HT1080 (cell line): ENCODE data around the gene AGPAT3. TPM values are rescaled to one million over a fixed set of nuclear protein-coding genes. Genes with fewer than 3 reads are reported as not detected.
"Not testable (repeated sequence)": the region's sequence is repeated elsewhere in the genome, so short reads cannot be mapped to it uniquely, and the experiment has no call there.

Source experiments
- DNase-seq: peaks from one replicate; pipeline ENCODE4 v3.0.0-alpha.2; 2015; ENCODE audit warnings: low read depth
- total RNA-seq: library from RNA; depleted of rRNA; stranded (reverse); fragments of >200 nt; shearing (Covaris generic); gene quantifications from 2 replicates; pipeline ENCODE4 v1.2.3, GENCODE V29; 2014

AGPAT3 gene
- total RNA-seq, 1 experiment from 2014 or later, result 60.2 TPM

DNA sequence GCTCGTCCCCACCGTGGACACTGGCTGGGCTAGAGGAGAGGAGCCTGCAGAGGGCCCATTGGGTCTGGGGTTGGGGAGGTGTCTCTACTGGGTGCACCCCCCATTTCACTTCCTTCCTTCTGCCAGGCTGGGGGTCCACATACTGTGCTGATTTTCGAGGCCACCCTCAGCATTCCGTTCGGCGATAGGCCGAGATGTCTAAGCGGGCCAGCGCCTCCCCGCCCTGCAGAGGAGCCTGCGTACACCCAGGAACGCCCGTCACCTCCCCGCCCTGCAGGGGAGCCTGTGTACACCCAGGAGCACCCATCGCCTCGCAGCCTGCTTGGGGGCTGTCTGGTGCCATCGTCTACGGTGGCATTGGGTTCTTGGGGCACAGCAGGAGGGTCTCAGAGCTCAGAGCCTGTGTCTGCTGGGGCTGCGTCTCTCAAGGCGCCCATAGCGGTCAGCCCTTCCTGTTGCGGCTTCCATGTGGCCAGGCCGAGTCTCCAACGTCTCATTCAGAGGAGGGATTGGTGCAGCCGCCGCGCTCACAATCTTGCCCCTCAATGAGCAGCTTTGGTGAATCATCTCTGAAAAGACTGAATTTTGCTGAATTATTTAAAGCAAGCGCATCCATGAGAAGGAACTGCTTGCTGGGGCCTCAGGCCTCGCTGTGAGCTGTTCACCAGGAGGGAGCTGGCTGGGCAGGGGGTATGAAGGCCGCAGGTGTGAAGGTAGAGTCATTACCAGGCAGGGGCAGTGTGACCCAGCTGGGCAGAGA is 30.7 kb upstream of the AGPAT3 start:
- DNase-seq, result no peak

DNA sequence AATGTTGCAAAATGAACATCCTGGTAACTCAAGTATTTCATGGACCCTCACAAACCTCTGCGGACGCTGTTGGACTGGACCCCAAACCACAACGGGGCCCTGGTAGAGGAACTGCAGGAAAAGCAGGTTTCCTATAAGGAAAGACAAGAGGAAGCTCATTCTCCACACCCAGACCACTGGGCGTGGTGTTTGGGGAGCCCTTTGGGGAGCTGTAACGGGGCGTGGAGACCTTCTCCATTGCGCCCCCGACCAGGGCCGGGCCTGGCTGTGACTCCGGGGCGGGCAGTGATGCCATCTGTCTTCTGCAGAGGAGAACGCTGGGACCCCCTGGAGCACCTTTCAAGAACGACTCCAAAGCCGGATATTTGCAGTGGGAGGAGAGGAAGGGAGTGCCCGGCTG is 30.0 kb upstream of the AGPAT3 start:
- DNase-seq, result no peak

DNA sequence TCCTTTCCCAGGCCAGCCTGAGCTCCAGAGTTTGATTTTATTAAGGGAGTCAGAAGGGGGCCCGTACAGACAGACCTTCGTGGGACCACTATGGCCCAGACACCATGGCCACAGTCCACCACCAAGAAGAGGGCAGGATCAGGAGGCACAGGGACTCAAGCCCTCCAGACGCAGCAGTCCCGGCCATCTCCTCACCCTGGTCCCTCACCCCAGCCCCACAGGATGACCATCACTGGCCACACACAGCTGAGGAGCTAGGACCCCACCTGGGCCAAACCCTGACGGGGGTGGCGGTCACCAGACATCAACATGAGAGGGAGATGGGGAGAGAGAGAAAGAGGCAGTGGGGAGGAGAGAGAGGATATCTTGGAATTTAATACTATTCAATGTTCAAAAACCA is 29.2 kb upstream of the AGPAT3 start:
- no peak for DNase-seq

DNA sequence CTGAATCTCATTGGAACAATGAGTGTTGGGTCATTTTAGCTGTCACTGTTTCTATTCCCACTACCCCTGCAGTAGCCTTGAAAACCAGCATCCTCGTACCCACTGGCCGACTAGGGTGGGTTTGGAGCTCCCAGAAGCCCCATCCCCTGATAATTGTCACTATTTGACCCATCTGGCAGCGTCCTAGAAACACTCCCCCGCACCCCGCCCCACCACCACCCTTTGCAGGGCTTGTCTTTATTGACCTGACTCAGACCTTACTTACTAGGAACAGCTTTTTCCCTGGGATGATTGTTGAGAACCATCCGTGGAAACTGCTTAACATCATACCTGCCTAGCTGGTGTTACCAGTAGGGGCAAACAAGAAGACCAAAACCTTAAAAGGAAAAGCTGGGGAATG is 28.4 kb upstream of the AGPAT3 start:
- DNase-seq, result no peak

DNA sequence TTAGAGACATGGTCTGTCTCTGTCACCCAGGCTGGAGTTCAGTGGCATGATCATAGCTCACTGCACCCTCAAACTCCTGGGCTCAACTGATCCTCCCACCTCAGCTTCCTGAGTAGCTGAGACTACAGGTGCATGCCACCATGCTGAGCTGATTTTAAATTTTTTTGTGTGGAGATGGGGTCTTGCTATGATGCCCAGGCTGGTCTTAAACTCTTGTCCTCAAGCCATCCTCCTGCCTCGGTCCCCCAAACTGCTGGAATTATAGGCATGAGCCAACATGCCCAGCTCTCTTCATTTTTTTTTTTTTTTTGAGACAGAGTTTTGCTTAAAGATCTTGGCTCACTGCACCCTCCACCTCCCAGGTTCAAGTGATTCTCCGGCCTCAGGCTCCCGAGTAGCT is 24.8 kb upstream of the AGPAT3 start:
- no peak for DNase-seq

DNA sequence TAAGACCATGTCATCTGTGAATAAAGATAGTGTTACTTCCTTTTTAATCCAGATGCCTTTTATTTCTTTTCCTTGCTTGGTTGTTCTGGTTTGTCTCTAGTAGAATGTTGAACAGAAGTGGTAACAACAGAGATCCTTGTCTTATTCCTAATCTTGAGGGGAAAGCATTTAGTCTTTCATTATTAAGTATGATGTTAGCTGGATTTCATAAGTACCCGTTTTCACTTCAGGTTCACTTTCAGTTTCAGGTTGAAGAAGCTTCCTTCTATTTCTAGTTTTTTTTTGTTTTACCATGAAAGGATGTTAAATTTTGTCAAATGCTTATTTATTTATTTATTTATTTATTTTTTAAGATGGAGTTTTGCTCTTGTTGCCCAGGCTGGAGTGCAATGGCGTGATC is 22.3 kb upstream of the AGPAT3 start:
- DNase-seq, result no peak

DNA sequence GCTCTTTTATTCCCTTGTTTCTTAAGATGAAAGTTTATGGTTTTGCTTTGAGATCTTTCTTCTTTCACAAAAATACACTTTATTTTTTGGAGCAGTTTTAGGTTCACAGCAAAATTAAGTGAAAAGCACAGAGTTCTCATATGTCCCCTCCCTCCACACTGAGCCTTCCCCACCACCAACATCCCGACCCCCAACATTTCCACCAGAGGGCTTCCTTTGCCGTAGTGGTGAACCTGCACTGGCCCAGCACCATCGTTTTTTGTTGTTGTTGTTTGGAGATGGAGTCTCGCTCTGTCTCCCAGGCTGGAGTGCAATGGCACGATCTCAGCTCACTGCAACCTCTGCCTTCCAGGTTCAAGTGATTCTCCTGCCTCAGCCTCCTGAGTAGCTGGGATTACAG is 20.1 kb upstream of the AGPAT3 start:
- not testable (repeated sequence) for DNase-seq

DNA sequence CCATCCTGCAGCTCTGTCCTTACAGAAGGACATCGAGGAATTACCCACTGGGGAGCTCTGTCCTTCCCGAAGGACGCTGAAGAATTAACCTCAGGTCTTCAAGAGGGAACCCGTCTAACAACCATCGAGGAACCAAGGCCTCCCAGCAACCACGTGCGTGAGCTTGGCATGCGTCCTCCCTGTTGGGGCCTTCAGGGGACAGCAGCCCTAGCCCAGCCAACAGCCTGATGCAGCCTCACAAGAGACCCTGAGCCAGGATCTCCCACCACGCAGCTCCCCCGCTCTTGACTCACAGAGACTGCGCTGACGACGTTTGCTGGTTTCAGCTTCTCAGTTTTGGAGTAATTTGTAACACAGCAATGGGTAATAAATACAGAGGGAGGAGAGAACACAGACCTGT is 19.6 kb upstream of the AGPAT3 start:
- no peak for DNase-seq

DNA sequence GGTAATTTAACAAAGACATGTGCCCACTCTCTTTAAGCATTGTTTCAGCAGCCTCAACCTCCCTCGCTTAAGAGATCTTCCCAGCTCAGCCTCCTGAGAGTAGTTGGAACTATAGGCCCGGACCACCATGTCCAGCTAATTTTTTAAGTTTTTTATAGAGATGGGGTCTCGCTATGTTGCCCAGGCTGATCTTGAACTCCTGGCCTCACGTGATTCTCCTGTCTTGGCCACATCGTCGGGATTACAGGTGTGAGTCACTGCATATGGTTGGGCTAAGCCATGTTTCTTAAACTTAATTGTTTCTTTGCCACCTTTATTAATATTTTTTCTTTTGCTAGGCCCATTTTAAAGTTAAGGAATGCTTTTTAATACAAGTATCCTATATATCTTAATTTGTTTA is 18.6 kb upstream of the AGPAT3 start:
- DNase-seq, result no peak

DNA sequence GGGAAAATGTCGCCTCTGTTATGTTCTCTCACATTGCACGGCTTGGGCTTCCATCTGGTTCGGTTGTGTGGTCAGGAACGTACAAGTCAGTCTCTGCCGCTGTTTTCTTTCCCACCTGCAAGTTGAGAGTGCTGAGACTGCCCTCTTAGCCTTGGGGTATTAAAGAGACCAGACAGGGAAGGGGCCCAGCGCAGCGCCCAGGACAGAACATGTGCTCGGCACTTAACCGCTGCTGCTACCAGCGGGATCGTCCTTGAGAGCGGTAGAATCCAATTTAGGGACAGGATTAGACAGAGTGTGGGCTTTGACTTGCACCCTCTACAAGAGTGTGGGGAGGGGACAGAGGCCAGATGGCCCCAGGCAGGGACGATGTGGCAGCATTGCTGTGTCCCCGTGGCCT is 17.7 kb upstream of the AGPAT3 start:
- no peak for DNase-seq

DNA sequence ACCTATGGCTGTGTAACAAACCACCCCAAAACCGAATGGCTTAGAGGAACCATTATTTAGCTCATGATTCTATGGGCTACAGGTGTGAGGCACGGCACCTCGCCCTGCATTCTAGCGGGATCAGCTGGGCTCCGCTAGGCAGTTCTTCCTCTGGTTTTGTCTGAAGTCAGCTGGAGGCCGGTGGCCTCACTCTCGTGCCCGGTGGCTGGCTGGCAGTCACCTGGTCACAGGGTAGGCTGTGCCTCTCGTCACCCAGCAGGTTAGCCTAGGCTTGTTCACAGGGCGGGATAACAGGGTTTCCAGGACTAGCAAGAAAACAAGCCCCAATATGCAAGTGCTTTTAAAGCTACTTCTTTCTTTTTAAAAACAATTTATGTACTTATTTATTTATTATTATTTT is 16.3 kb upstream of the AGPAT3 start:
- DNase-seq, result no peak

DNA sequence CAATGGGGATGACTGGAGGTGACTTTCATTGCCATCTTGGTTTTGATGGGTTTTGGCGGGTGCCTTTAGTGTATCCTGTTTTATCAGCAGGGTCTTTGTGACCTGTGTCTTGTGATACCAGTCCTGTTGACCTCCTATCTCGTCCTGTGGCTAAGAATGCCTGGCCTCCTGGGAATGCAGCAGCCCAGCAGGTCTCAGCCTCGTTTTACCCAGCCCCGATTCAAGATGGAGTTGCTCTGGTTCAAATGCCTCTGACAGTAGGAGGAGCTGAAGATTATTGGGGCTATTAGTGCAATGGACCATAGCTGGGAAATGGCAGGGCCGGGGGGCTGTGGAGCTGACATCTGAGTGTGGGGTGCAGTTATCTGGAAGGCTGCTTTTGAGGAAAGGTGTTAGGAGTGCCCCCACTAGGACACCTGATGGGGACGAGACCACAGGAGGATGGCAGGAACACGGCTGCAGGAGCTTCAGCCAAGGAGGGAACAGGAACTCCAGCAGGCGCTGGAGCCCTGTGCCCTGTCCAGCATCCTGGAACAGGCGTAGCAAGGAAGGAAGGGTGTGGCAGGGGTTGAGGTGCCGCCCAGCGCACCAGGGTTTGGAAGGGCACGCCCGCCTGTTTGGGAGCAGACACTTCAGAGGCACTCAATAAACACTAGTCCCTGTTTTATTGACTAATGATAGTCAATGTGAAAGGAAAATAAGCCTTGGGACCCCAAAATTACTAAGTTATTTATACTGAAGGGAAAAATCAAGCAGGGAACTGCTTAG is 15.3 kb upstream of the AGPAT3 start:
- no peak for DNase-seq

DNA sequence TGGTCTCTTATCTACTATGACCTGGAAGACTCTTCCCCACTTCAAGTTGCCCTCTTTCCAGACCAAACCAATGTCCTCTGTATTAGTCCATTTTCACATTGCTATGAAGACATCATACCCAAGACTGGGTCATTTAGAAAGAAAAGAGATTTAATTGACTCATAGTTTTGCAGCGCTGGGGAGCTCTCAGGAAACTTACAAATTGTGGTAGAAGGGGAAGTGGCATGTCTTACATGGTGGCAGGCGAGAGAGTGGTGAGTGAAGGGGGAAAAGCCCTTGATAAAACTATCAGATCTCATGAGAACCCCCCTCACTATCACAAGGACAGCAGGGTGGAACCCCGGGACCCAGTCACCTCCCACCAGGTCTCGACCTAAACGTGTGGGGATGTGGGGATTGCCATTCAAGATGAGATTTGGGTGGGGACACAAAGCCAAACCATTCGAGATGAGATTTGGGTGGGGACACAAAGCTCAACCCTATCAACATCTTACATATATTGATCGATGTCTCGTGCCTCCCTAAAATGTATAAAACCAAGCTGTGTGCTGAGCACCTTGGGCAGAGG is 14.2 kb upstream of the AGPAT3 start:
- DNase-seq, result no peak

DNA sequence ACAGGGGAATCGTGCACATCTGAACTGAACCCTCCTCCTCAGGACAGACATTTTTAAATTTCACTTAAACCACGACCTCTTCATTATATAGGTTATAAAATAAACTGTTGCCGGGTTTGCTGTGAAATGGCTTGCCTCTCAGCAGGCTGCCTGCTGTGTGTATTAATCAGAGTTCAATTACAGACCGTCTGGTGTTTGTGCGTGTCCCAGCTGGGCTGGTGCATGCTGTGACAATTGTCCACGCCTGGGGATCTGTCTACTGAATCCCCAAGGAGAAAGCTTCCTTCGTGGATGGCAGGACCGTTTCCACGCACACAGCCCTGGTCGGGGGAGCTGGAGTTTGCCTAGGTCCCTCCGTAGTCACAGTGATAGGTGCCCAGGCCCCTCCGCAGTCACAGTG is 13.4 kb upstream of the AGPAT3 start:
- DNase-seq, result no peak

DNA sequence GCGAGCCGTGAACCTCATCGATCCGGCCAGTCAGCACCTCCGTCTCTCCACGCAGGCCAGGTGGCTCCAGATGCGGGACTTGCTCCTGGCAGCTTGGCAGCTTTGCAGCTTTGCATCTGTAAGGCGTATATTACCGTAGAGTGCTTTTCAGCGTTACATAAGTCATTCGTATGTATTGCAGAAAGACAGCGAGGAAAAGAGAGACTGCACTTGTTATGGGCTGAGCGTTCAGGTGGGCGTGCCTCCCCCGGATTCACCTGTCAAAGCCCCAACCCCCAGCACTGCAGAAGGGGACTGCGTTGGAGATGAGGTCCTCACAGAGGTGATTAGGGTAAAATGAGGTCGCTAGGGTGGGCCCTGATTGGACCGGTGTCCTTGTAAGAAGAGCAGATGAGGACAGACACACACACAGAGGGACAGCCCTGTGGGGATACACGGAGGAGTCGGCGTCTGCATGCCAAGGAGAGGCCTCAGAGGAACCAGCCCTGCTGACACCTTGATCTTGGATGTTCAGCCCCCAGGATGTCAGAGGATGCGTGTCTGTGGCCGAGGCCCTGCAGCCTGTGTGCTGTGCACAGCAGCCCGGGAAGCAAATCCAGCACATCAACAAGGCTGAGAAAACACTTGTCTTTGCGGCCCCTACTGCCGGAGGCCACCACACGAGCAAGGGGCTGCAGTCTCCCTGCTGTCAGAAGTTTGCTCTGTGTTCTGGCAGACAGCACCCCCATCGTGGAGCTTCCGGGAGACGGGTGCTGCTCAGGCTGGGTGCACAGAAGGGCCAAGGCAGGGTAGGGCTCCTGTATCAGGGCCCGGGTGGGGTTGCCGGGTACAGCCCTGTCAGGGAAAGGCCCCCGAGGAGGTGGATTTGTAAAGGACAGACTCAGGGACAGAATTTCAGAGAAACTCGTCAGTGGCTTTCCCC is 10.9 kb upstream of the AGPAT3 start:
- no peak for DNase-seq

DNA sequence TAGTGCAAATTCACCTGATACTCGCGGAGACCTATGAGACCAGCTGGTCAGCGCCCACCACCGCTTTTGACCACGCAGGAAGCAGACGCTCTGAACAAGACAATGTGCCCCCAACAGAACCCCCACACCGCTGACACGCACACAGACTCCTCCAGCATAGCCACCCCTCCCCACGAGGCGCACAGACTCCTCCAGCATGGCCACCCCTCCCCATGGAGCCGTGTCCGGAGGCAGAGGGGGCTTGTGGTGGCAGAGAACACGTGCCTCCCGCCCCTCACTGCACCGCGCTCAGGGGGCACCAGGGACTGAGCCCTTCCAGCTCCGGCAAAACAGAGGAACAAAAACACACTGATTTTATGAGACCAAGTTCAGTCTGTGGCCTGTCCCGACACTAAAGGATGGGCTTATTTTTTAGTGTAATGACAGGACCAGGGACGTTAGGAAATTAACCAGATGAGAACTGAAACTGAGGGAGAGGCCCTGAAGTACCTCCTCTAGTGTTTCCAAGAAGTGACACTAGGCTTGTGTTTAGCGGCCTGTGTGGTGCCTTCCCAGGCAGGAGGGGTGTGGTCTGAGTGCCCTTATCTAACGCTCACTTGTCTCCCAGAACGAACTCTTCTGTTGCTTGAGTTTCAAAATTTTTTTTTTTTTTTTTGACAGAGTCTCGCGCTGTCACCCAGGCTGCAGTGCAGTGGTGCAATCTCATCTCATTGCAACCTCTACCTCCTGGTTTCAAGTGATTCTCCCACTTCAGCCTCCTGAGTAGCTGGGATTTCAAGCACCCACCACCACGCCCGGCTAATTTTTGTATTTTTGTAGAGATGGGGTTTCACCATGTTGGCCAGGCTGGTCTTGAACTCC is 10.0 kb upstream of the AGPAT3 start:
- DNase-seq, result no peak

DNA sequence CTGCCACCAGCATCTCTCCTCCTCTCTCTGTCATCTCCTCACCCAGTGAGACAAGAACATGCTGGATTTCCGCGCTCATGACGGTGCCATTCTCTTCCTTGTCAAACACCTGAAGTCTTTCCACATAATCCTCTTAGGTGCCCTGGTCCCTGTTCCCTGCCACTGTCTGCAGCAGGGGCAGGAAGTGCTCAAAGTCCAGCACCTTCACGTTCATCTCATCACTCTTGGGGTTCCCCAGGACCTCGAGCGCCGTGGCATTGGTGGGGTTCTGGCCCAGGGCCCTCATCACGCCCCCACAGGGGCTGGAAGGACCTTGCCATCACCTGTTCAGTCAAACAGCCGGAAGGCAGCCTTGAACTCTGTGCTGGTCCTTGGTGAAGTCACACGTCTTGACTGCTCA is 9.1 kb upstream of the AGPAT3 start:
- no peak for DNase-seq

DNA sequence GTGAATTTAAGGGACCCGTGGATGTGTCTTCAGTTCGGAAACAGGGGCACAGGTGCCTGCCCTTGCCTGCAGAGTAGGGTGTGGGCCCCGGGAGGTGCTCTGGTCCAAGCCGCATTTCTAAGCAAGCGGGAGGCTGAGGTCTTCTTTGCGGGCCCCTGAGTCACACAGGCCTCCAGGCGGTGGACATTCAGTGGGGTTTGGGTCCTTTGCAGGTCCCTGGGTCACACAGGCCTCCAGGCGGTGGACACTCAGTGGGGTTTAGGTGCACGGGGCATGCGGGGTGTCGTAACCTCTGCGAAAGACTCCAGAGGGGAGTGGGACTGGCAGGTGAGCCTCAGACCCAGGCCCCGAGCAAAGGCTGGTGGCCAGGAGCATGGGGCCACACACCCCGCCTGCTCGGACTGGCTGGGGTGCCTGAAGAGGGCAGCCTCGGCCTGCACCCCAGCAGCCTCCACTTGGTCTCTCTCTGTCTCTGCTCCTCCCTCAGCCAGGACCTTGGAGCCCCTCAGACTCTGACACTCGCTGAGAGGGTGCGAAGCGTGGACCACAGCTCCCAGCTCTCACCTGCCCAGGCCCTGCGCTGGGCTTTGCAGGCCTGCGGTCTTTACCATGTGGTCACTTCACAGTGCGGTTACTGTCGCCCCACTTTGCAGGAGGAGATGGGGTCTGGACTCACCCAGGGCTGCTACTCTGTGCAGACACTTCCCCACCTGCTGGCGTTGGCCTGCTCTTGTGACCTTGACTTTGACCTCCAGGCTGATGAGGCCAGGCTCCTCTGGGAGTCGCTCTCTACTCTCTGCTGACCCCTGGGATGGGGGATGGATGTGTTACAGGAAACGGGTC is 6.0 kb upstream of the AGPAT3 start:
- no peak for DNase-seq

DNA sequence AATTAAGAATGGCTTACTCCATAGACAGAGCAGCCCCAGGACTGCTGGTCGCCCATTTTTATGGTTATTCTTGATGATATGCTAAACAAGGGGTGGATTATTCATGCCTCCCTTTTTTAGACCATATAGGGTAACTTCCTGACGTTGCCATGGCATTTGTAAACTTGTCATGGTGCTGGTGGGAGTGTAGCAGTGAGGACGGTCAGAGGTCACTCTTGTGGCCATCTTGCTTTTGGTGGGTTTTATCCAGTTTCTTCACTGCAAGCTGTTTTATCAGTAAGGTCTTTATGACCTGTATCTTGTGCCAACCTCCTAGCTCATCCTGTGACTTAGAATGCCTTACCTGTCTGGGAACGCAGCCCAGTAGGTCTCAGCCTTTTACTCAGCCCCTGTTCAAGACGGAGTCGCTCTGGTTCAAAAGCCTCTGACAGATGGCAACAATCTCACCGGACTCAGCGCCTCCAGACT is 5.2 kb upstream of the AGPAT3 start:
- no peak for DNase-seq

DNA sequence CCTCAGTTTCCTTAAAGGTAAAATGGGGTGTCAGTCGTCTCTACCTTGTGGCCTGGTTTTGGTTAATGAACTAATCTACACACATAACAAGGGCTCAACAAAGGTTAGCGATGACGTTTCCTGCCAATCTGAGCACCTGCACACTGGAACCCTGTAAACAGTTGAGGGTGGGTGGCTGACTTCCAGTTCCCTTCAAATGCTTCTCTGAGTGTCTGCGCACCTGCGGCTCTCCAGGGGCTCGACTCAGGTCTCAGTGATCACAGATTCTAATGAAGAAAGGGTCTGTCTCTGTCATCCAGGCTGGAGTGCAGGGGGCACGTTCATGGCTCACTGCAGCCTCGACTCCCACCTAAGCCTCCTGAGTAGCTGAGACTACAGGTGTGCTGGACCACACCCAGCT is 3.3 kb upstream of the AGPAT3 start:
- no peak for DNase-seq
